Measurements from ENCODE around the gene MBD3. TPM values are rescaled to one million over a fixed set of nuclear protein-coding genes. Genes with fewer than 3 reads are reported as not detected.

MBD3 gene
- total RNA-seq, 1 donor from 2014 or later: 61.8 TPM

- intact Hi-C loops (cut with DNase I): no loop called here
- no peak for DNase-seq (ENCODE audit: low spot score)
Observed at GRCh38 chr19:1621021-1621420, 28.4 kb upstream of the MBD3 start.

- intact Hi-C loops (cut with DNase I): no loop called here
- no peak for DNase-seq (ENCODE audit: low spot score)
Observed at GRCh38 chr19:1620502-1620901, 27.8 kb upstream of the MBD3 start.

GRCh38 chr19:1619703-1620102 lies 27.0 kb upstream of the MBD3 start:
- intact Hi-C loops (cut with DNase I): no loop called here
- no peak for DNase-seq (ENCODE audit: low spot score)

GRCh38 chr19:1619094-1619439 lies 26.4 kb upstream of the MBD3 start:
- intact Hi-C loops (cut with DNase I): no loop called here
- DNase-seq (ENCODE audit: low spot score): no peak

- no peak for DNase-seq (ENCODE audit: low spot score)
- intact Hi-C loops (cut with DNase I): no loop called here
Observed at GRCh38 chr19:1618157-1619093, 25.8 kb upstream of the MBD3 start.

GRCh38 chr19:1616875-1617274 lies 24.2 kb upstream of the MBD3 start:
- intact Hi-C loops (cut with DNase I): no loop called here
- no peak for DNase-seq (ENCODE audit: low spot score)

GRCh38 chr19:1616396-1616795 lies 23.7 kb upstream of the MBD3 start:
- no peak for DNase-seq (ENCODE audit: low spot score)
- intact Hi-C loops (cut with DNase I): no loop called here

- intact Hi-C loops (cut with DNase I): no loop called here
- DNase-seq (ENCODE audit: low spot score): no peak
Observed at GRCh38 chr19:1615156-1615765, 22.6 kb upstream of the MBD3 start.

GRCh38 chr19:1613808-1614570 lies 21.3 kb upstream of the MBD3 start:
- no peak for DNase-seq (ENCODE audit: low spot score)
- intact Hi-C loops (cut with DNase I): no loop called here

GRCh38 chr19:1613146-1613545 lies 20.5 kb upstream of the MBD3 start:
- intact Hi-C loops (cut with DNase I): no loop called here
- DNase-seq (ENCODE audit: low spot score): no peak

- intact Hi-C loops (cut with DNase I): no loop called here
- DNase-seq (ENCODE audit: low spot score): no peak
Observed at GRCh38 chr19:1612114-1613086, 19.7 kb upstream of the MBD3 start.

GRCh38 chr19:1611353-1611752 lies 18.7 kb upstream of the MBD3 start:
- no peak for DNase-seq (ENCODE audit: low spot score)
- intact Hi-C loops (cut with DNase I): no loop called here

GRCh38 chr19:1610579-1610978 lies 17.9 kb upstream of the MBD3 start:
- no peak for DNase-seq (ENCODE audit: low spot score)
- intact Hi-C loops (cut with DNase I): no loop called here

- DNase-seq (ENCODE audit: low spot score): no peak
- intact Hi-C loops (cut with DNase I): loop anchor here (5.0 kb wide), 2 partner anchors 62 to 157 kb away; no protein-coding TSS in a partner anchor
Observed at GRCh38 chr19:1609680-1610474, 17.2 kb upstream of the MBD3 start.

- DNase-seq (ENCODE audit: low spot score): no peak
- intact Hi-C loops (cut with DNase I): loop anchor here (5.0 kb wide), 2 partner anchors 63 to 158 kb away; no protein-coding TSS in a partner anchor
Observed at GRCh38 chr19:1609103-1609396, 16.4 kb upstream of the MBD3 start.

- no peak for DNase-seq (ENCODE audit: low spot score)
- intact Hi-C loops (cut with DNase I): loop anchor here (5.0 kb wide), 2 partner anchors 64 to 159 kb away; no protein-coding TSS in a partner anchor
Observed at GRCh38 chr19:1608359-1609102, 15.9 kb upstream of the MBD3 start.

- no peak for DNase-seq (ENCODE audit: low spot score)
- intact Hi-C loops (cut with DNase I): loop anchor here (5.0 kb wide), 2 partner anchors 66 to 161 kb away; no protein-coding TSS in a partner anchor
Observed at GRCh38 chr19:1606138-1606651, 13.5 kb upstream of the MBD3 start.

All from cardiac septum (tissue), 1 donor.